HG03521 (cell line): ENCODE data around the gene SLC34A1.
A peak's percentile ranks its signal among the peaks of the same experiment; 100 is the strongest.
"Not testable (repeated sequence)": the region's sequence is repeated elsewhere in the genome, so short reads cannot be mapped to it uniquely, and the experiment has no call there.

ENCODE experiments used
- ATAC-seq: cut with Tn5 transposase; IDR thresholded peaks from one replicate; pipeline ENCODE4 v1.9.1; 2021; ENCODE audit warnings: mild to moderate bottlenecking, moderate library complexity; ENCODE audit not compliant: unreplicated experiment

SLC34A1 gene

GRCh38 chr5:177405312-177405711 lies 21.1 kb downstream of the SLC34A1 start:
- no peak for ATAC-seq

- ATAC-seq = no peak
These were observed 21.6 kb downstream of the SLC34A1 start for GRCh38 chr5:177405805-177406204.

DNA sequence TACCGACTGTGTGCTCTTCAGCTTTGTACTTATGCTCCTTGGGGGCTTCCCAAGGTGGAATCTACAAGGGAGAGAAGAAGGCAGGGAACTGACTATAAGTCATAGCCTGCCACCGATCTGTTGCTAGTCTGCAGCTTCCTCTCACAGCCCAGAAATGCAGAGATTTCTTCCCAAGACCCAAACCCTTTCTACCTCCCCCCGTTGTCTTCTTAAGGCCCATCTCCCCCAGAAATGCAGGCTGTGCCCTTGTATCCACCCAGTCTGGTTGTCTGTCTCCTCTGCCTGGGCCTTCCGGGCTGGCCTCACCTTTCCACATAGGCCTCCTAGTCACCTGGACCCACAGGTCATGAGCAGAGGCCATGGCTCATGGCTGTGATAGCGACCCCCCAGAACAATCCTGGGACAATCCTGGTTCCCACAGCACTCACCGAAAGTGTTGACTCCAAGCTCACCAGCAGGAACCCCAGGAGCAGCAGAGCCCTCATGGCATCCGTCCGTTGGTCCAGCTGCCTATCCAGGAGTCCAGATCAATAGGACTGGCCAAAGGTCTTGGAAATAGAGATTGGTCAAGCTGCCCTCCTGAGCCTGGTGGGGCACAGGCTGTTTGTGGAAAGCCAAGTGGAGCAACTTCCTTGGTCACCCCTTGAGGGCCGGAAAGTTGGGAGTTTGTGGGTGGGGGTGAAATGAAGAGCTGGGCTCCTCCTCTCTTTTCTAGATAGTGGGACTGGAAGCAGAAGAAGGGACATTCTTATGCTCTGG lies 25.0 kb downstream of the SLC34A1 start, which contains the start of gene F12:
Gene F12, minus strand, starts transcription at position 522 of the 759 bp plus-strand sequence. Its CDS starts 37 bp downstream, at position 485.
- no peak for ATAC-seq

GRCh38 chr5:177410575-177410974 lies 26.3 kb downstream of the SLC34A1 start:
- no peak for ATAC-seq

GRCh38 chr5:177412603-177413233 lies 28.5 kb downstream of the SLC34A1 start:
- no peak for ATAC-seq

GRCh38 chr5:177414481-177414880 lies 30.2 kb downstream of the SLC34A1 start:
- ATAC-seq = no peak

DNA sequence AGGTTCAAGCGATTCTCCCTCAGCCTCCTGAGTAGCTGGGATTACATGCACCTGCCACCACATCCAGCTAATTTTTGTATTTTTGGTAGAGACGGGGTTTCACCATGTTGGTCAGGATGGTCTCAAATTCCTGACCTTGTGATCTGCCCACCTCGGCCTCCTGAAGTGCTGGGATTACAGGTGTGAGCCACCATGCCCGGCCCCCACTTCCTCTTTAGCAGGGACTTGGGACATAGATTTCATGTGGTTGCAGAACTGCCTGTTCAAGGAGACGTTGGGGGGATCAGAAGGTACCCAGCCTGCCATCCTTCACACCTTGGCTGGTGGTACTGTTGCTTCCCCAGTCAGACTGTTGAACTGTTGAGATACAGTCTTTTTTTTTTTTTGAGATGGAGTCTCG lies 32.8 kb downstream of the SLC34A1 start:
- ATAC-seq = not testable (repeated sequence)

DNA sequence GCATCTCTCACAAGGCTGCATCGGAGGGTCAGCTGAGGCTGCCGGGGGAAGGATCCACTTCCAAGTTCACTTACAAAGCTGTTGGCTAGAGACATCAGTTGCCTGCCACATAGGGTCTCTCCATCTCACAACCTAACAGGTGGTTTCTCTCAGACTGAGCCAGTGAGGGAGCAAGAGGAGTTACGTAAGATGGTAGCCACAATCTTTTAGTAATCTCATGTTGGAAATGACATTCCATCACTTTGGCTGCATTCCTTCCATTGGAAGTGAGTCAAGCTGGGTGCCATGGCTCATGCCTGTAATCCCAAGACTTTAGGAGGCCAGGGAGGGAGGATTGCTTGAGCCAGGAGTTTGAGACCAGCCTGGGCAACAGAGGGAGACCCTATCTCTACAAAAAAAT lies 34.8 kb downstream of the SLC34A1 start:
- no peak for ATAC-seq

- ATAC-seq = not testable (repeated sequence)
These were observed 36.2 kb downstream of the SLC34A1 start for GRCh38 chr5:177420472-177420871.

DNA sequence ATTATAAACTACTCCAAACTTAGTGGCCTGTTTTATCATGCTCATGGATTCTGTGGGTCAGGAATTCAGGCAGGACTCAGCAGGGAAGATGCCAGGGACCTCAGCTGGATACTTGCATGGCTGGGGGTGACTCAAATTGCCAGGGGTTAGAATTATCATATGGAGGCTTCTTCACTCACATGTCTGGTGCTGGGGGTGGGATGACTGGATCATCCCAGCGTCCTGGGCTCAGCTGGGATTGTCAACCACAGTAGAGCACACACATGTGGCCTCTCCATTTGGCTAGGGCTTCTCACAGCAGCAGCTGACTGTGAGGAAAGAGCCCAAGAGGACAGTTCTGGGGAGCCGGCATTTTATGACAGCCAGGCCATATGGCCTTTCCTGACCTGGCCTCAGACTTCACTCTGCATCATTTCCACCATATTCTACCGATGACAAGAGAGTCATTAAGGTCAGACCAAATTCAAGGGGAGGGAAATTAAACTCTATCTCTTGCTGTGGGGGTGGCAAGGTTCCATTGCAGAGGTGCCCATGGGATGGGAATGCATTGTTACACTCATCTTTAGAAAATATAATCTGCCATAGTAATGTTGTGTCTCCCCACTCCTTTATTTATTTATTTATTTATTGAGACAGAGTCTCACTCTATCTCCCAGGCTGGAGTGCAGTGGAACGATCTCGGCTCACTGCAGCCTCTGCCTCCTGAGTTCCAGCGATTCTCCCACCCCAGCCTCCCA lies 37.0 kb downstream of the SLC34A1 start:
- ATAC-seq = no peak

DNA sequence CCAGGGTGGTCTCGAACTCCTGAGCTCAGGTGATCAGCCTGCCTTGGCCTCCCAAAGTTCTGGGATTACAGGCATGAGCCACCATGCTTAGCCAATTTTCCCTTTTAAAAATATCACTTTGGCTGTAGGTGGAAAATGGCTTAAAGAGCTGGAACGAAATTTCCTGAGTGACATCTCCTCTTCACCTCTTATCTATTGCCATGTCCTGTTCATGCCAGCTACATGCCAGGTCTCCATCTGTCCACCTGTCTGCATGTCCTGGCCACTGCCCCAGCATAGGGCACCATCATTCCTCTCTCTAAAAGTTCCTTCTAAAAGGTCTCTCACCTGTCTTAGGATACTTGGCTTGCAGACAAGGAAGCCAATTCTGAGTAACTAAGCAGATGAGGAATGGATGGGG lies 39.4 kb downstream of the SLC34A1 start:
- no peak for ATAC-seq

- ATAC-seq = no peak
These were observed 41.1 kb downstream of the SLC34A1 start for GRCh38 chr5:177425196-177425800.

DNA sequence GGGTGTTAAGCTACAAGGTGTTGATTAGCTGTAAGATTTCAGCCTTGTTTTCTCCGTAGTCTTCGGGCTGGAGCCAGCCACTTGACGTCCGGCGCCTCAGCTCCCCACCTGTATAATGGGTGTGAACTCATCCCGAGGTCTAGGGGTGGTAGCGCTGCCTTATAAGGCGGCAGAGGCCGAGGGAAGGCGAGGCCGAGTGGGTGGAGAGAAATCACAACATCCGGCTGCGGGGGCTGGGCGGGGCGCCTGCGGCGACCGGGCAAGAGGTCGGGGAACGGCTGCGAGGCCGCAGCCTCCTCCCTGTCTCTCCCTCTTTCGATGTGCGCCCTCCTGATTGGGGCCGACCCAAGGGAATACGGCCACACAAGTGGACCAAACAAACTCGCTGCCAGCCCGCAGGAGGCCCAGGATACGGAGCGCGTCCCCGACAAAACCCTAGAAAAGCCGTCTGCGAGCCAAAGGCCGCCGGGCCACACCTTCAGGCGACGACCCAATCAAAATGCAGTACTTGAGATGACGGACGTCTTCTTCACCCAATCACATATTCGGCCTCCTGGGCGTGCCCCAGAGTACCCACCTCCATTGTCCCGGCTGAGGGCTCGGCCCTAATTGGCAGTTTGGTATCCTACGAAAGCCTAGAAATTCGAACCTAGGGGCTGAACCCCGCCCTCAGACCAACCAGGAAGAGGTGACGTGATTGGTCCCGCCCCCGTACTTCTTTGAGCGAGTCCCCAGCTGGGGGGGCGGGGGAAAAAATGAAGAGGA lies 41.7 kb downstream of the SLC34A1 start:
- ATAC-seq = peak; percentile 70

- ATAC-seq = peak; percentile 7
These were observed 42.5 kb downstream of the SLC34A1 start, which contains the start of gene GRK6 for GRCh38 chr5:177426566-177427210. GRK6 (plus strand) TSS chr5:177426676; CDS start chr5:177426846, 170 bp downstream.

- ATAC-seq = no peak
These were observed 43.1 kb downstream of the SLC34A1 start for GRCh38 chr5:177427211-177427822.

- ATAC-seq = no peak
These were observed 43.8 kb downstream of the SLC34A1 start for GRCh38 chr5:177427919-177428573.

GRCh38 chr5:177428574-177429217 lies 44.5 kb downstream of the SLC34A1 start:
- no peak for ATAC-seq

- no peak for ATAC-seq
These were observed 45.2 kb downstream of the SLC34A1 start for GRCh38 chr5:177429248-177430040.
